Hepatocyte (in vitro differentiated cells): ENCODE results near the gene GMPR.

Experiments used
- CTCF ChIP-seq: fragments of 200-600 bp; sonication (generic); IDR thresholded peaks from 2 replicates; pipeline ENCODE4 v1.5.1; 2016; ENCODE audit warnings: antibody characterized with exemption, mild to moderate bottlenecking; ENCODE audit not compliant: poor library complexity
- EZH2phosphoT487 ChIP-seq: fragments of 200-600 bp; sonication (generic); IDR thresholded peaks from one replicate; pipeline ENCODE4 v1.6.1; 2018; ENCODE audit warnings: antibody characterized with exemption, mild to moderate bottlenecking, low read depth, moderate library complexity; ENCODE audit not compliant: unreplicated experiment, severe bottlenecking

GRCh38 chr6:16196984-16197546, 41.3 kb upstream of the GMPR start:
- TF ChIP-seq EZH2phosphoT487 (no peak), CTCF (no peak)
